HUES64 (cell line): ENCODE data around the gene SPEG.

Source experiments
- H3K27ac ChIP-seq: 2 replicates; pipeline ENCODE4 v1.7.0; 2013; ENCODE audit warnings: low read depth, low read length, inconsistent platforms
- H3K27me3 ChIP-seq: 2 replicates; pipeline ENCODE4 v1.6.1; 2013; ENCODE audit warnings: mild to moderate bottlenecking, low read length; ENCODE audit not compliant: insufficient read depth
- H3K36me3 ChIP-seq: 2 replicates; pipeline ENCODE4 v1.6.1; 2013; ENCODE audit warnings: mild to moderate bottlenecking, low read length; ENCODE audit not compliant: insufficient read depth
- H3K4me1 ChIP-seq: 2 replicates; pipeline ENCODE4 v1.6.1; 2013; ENCODE audit warnings: mild to moderate bottlenecking, low read length, moderate library complexity; ENCODE audit not compliant: insufficient read depth
- H3K4me3 ChIP-seq: 2 replicates; pipeline ENCODE4 v1.5.1; 2013; ENCODE audit warnings: mild to moderate bottlenecking, low read length, moderate library complexity
- H3K9ac ChIP-seq: 2 replicates; pipeline ENCODE4 v1.6.1; 2013; ENCODE audit warnings: mild to moderate bottlenecking, low read depth, low read length
- H3K9me3 ChIP-seq: 2 replicates; pipeline ENCODE4 v1.6.1; 2013; ENCODE audit warnings: low read depth, low read length; ENCODE audit not compliant: insufficient read depth
- WGBS: fragments of 150-250, 120-280 bp; methylation state at CpG from one replicate; pipeline ENCODE4 v1.1.7; 2013; ENCODE audit warnings: missing lambda C conversion rate; 5-methylcytosine and 5-hydroxymethylcytosine counted together

Gene SPEG

GRCh38 chr2:219466816-219467735 is 32.4 kb downstream of the SPEG start:
- H3K27ac ChIP-seq, result no peak overlapping the region
- H3K4me3 ChIP-seq, result no peak overlapping the region
- no peaks in the 10 kb centered on the region for H3K9me3 ChIP-seq
- WGBS, result 90% methylated on average over 28 of the region's 28 CpGs
- H3K27me3 ChIP-seq, result no peaks in the 10 kb centered on the region
- H3K36me3 ChIP-seq, result peaks cover 7% of the 10 kb centered on the region; the same call in 1 of the 2 replicates
- H3K4me1 ChIP-seq, result no peaks in the 10 kb centered on the region
- no peak overlapping the region for H3K9ac ChIP-seq

- Histone ChIP-seq H3K4me3 (no peak overlapping the region), H3K27ac (no peak overlapping the region), H3K4me1 (no peaks in the 10 kb centered on the region), H3K27me3 (no peaks in the 10 kb centered on the region), H3K9ac (no peak overlapping the region), H3K9me3 (no peaks in the 10 kb centered on the region), H3K36me3 (peaks cover 3% of the 10 kb centered on the region; the same call in 1 of the 2 replicates)
- 96% methylated on average over 2 of the region's 2 CpGs for WGBS
These were observed 33.1 kb downstream of the SPEG start for GRCh38 chr2:219467736-219468075.

GRCh38 chr2:219468410-219469185 is 34.0 kb downstream of the SPEG start:
- Histone ChIP-seq H3K4me3 (no peak overlapping the region), H3K4me1 (no peaks in the 10 kb centered on the region), H3K9me3 (no peaks in the 10 kb centered on the region), H3K9ac (no peak overlapping the region), H3K27ac (no peak overlapping the region), H3K27me3 (no peaks in the 10 kb centered on the region), H3K36me3 (peaks cover 3% of the 10 kb centered on the region; the same call in 1 of the 2 replicates)
- WGBS, result 93% methylated on average over 23 of the region's 23 CpGs

GRCh38 chr2:219469186-219469724 is 34.6 kb downstream of the SPEG start:
- H3K4me3 ChIP-seq, result no peak overlapping the region
- H3K9me3 ChIP-seq, result no peaks in the 10 kb centered on the region
- no peak overlapping the region for H3K9ac ChIP-seq
- H3K27me3 ChIP-seq, result no peaks in the 10 kb centered on the region
- H3K27ac ChIP-seq, result no peak overlapping the region
- H3K36me3 ChIP-seq, result peaks cover 3% of the 10 kb centered on the region; the same call in 1 of the 2 replicates
- WGBS, result 94% methylated on average over 16 of the region's 16 CpGs
- H3K4me1 ChIP-seq, result no peaks in the 10 kb centered on the region

GRCh38 chr2:219470429-219470828 is 35.8 kb downstream of the SPEG start:
- H3K27me3 ChIP-seq, result no peaks in the 10 kb centered on the region
- no peaks in the 10 kb centered on the region for H3K4me1 ChIP-seq
- H3K9ac ChIP-seq, result no peak overlapping the region
- H3K36me3 ChIP-seq, result no peaks in the 10 kb centered on the region
- 97% methylated on average over 4 of the region's 4 CpGs for WGBS
- no peak overlapping the region for H3K4me3 ChIP-seq
- no peak overlapping the region for H3K27ac ChIP-seq
- no peaks in the 10 kb centered on the region for H3K9me3 ChIP-seq

- Histone ChIP-seq H3K27me3 (no peaks in the 10 kb centered on the region), H3K36me3 (no peaks in the 10 kb centered on the region), H3K27ac (no peak overlapping the region), H3K9me3 (no peaks in the 10 kb centered on the region), H3K4me3 (no peak overlapping the region), H3K9ac (no peak overlapping the region), H3K4me1 (no peaks in the 10 kb centered on the region)
- 90% methylated on average over 22 of the region's 22 CpGs for WGBS
These were observed 37.1 kb downstream of the SPEG start for GRCh38 chr2:219471476-219472371.

GRCh38 chr2:219472629-219473187 is 38.1 kb downstream of the SPEG start:
- WGBS, result 92% methylated on average over 12 of the region's 12 CpGs
- H3K9me3 ChIP-seq, result no peaks in the 10 kb centered on the region
- H3K27me3 ChIP-seq, result no peaks in the 10 kb centered on the region
- no peak overlapping the region for H3K4me3 ChIP-seq
- H3K36me3 ChIP-seq, result no peaks in the 10 kb centered on the region
- H3K27ac ChIP-seq, result no peak overlapping the region
- H3K4me1 ChIP-seq, result no peaks in the 10 kb centered on the region
- no peak overlapping the region for H3K9ac ChIP-seq

GRCh38 chr2:219473511-219473910 is 38.9 kb downstream of the SPEG start:
- H3K4me3 ChIP-seq, result no peak overlapping the region
- H3K36me3 ChIP-seq, result no peaks in the 10 kb centered on the region
- no peaks in the 10 kb centered on the region for H3K4me1 ChIP-seq
- no peaks in the 10 kb centered on the region for H3K9me3 ChIP-seq
- no peak overlapping the region for H3K27ac ChIP-seq
- no peaks in the 10 kb centered on the region for H3K27me3 ChIP-seq
- WGBS, result 95% methylated on average over 18 of the region's 18 CpGs
- no peak overlapping the region for H3K9ac ChIP-seq

GRCh38 chr2:219474285-219475060 is 39.8 kb downstream of the SPEG start:
- Histone ChIP-seq H3K4me1 (no peaks in the 10 kb centered on the region), H3K4me3 (no peak overlapping the region), H3K36me3 (no peaks in the 10 kb centered on the region), H3K27me3 (no peaks in the 10 kb centered on the region), H3K9ac (no peak overlapping the region), H3K27ac (no peak overlapping the region), H3K9me3 (no peaks in the 10 kb centered on the region)
- 84% methylated on average over 11 of the region's 11 CpGs for WGBS

- no peaks in the 10 kb centered on the region for H3K4me1 ChIP-seq
- WGBS, result 69% methylated on average over 5 of the region's 6 CpGs
- H3K27me3 ChIP-seq, result no peaks in the 10 kb centered on the region
- no peak overlapping the region for H3K9ac ChIP-seq
- no peaks in the 10 kb centered on the region for H3K9me3 ChIP-seq
- H3K27ac ChIP-seq, result no peak overlapping the region
- H3K36me3 ChIP-seq, result no peaks in the 10 kb centered on the region; the same call in 1 of the 2 replicates
- H3K4me3 ChIP-seq, result no peak overlapping the region
These were observed 40.6 kb downstream of the SPEG start for GRCh38 chr2:219475278-219475677.
